HCT116 (cell line): Measurements from ENCODE around the gene CACNG5. TPM values are rescaled to one million over a fixed set of nuclear protein-coding genes. Genes with fewer than 3 reads are reported as not detected.
"Not testable (repeated sequence)": the region's sequence is repeated elsewhere in the genome, so short reads cannot be mapped to it uniquely, and the experiment has no call there.

Experiments
- ATAC-seq: fragments of 200-7000 bp; cut with Tn5 transposase; 2 replicates; pipeline ENCODE4 v1.9.1; 2020; ENCODE audit warnings: mild to moderate bottlenecking, moderate library complexity
- BruUV-seq: library from RNA; stranded (reverse); fragments of 400-500 nt; replicated peaks from 2 replicates; lab custom pipeline; 2021; lab: Mats Ljungman, UMichigan
- CTCF ChIA-PET: fragments of 300-600 bp; sonication (Branson Sonifier 250); formaldehyde crosslinking; loops from one replicate; lab custom pipeline; 2021; ENCODE audit warnings: antibody characterized with exemption; lab: Charles Lee
- POLR2A ChIA-PET: fragments of 300-600, 350-600 bp; sonication (Branson Sonifier 250); formaldehyde crosslinking; loops from one replicate; lab custom pipeline; 2021; ENCODE audit warnings: antibody characterized with exemption; lab: Charles Lee
- RAD21 ChIA-PET, 2 experiments: fragments of 300-600 bp; sonication (Branson Sonifier 250); formaldehyde crosslinking; loops; one replicate each; lab custom pipeline; 2023; ENCODE audit warnings: low total read pairs in 2 of 2; ENCODE audit not compliant: uncharacterized antibody in 2 of 2, unreplicated experiment in 2 of 2, low non-redundant PET in 1 of 2; lab: Charles Lee
- DNase-seq: peaks from one replicate; pipeline ENCODE4 v3.0.0-alpha.2; 2010; ENCODE audit warnings: low read depth, low spot score
- H2AFZ ChIP-seq: fragments of 200-600 bp; shearing (Covaris generic), sonication (generic); 2 replicates; pipeline ENCODE4 v1.6.1; 2017; ENCODE audit warnings: low read depth, mixed run types, mixed read lengths, antibody characterized with exemption, low read length; ENCODE audit not compliant: poor library complexity, severe bottlenecking
- H3K27ac ChIP-seq: 2 replicates; pipeline ENCODE4 v1.5.1; 2012; ENCODE audit warnings: low read depth, low read length
- H3K27me3 ChIP-seq: fragments of 200-600 bp; sonication (generic); 2 replicates; pipeline ENCODE4 v1.6.1; 2016; ENCODE audit warnings: mixed run types, low read length, mixed read lengths; ENCODE audit not compliant: insufficient read depth
- H3K36me3 ChIP-seq, 2 experiments: fragments of 200-500 bp in 1 of 2; fragments of 200-600 bp in 1 of 2; sonication (Bioruptor generic) in 1 of 2; sonication (generic) in 1 of 2; 2 replicates each; pipeline versions ENCODE4 v1.5.1 to v1.6.1; 2014 to 2016; ENCODE audit warnings: low read length in 2 of 2, inconsistent platforms in 1 of 2, mixed read lengths in 1 of 2, mixed run types in 1 of 2; ENCODE audit not compliant: insufficient read depth in 2 of 2, control insufficient read depth in 1 of 2
- H3K4me1 ChIP-seq, 2 experiments: fragments of 200-600 bp in 1 of 2; sonication (generic) in 1 of 2; 2 replicates each; pipeline versions ENCODE4 v1.5.1 to v1.6.1; 2012 to 2017; ENCODE audit warnings: low read length in 2 of 2, inconsistent platforms in 1 of 2, mild to moderate bottlenecking in 1 of 2, mixed read lengths in 1 of 2, mixed run types in 1 of 2, moderate library complexity in 1 of 2; ENCODE audit not compliant: insufficient read depth in 2 of 2, control insufficient read depth in 1 of 2
- H3K4me2 ChIP-seq: fragments of 200-600 bp; sonication (generic); 2 replicates; pipeline ENCODE4 v1.6.1; 2017; ENCODE audit warnings: mixed run types, low read length, mixed read lengths
- H3K4me3 ChIP-seq, 2 experiments: fragments of 200-600 bp in 1 of 2; sonication (generic) in 1 of 2; replicated peaks in 1 of 2; 2 replicates each; pipeline ENCODE4 v1.5.1; 2011 to 2016; ENCODE audit warnings: low read length in 2 of 2, control low read depth in 1 of 2, low read depth in 1 of 2, mild to moderate bottlenecking in 1 of 2, mixed read lengths in 1 of 2, mixed run types in 1 of 2
- H3K79me2 ChIP-seq: fragments of 200-600 bp; sonication (generic); 2 replicates; pipeline ENCODE4 v1.6.1; 2017; ENCODE audit warnings: mild to moderate bottlenecking, mixed run types, low read length, moderate library complexity, mixed read lengths; ENCODE audit not compliant: insufficient read depth
- H3K9ac ChIP-seq: fragments of 200-600 bp; sonication (generic); 2 replicates; pipeline ENCODE4 v1.6.1; 2016; ENCODE audit warnings: low read length, mixed read lengths
- H3K9me2 ChIP-seq: fragments of 200-600 bp; sonication (generic), shearing (Covaris generic); 2 replicates; pipeline ENCODE4 v1.6.1; 2017; ENCODE audit warnings: mixed run types, mild to moderate bottlenecking, moderate library complexity; ENCODE audit not compliant: insufficient read depth
- H3K9me3 ChIP-seq, 2 experiments: fragments of 200-500 bp in 1 of 2; fragments of 200-600 bp in 1 of 2; sonication (Bioruptor generic) in 1 of 2; sonication (generic) in 1 of 2; 2 replicates each; pipeline ENCODE4 v1.6.1; 2014 to 2017; ENCODE audit warnings: low read length in 2 of 2, mixed read lengths in 2 of 2, inconsistent platforms in 1 of 2, low read depth in 1 of 2, mild to moderate bottlenecking in 1 of 2, mixed run types in 1 of 2, moderate library complexity in 1 of 2; ENCODE audit not compliant: control insufficient read depth in 1 of 2, insufficient read depth in 1 of 2
- H4K20me1 ChIP-seq: fragments of 200-600 bp; sonication (generic), shearing (Covaris generic); 2 replicates; pipeline ENCODE4 v1.6.1; 2017; ENCODE audit warnings: mixed run types, mild to moderate bottlenecking, moderate library complexity; ENCODE audit not compliant: insufficient read depth
- CEBPB ChIP-seq: IDR thresholded peaks from 2 replicates; pipeline ENCODE4 v1.6.1; 2012; ENCODE audit warnings: low read depth
- CTCF ChIP-seq, 3 experiments: fragments of 200-600 bp in 1 of 3; sonication (generic) in 1 of 3; IDR thresholded peaks in 2 of 3; conservative IDR thresholded peaks in 1 of 3; 2 replicates each; pipeline ENCODE4 v1.5.1; 2012 to 2017; ENCODE audit warnings: low read depth in 2 of 3, low read length in 2 of 3, antibody characterized with exemption in 1 of 3, borderline replicate concordance in 1 of 3, control low read depth in 1 of 3, mild to moderate bottlenecking in 1 of 3, mixed read lengths in 1 of 3, mixed run types in 1 of 3, moderate library complexity in 1 of 3; ENCODE audit not compliant: insufficient read depth in 1 of 3
- EZH2 ChIP-seq: fragments of 200-600 bp; sonication (generic); IDR thresholded peaks from 2 replicates; pipeline ENCODE4 v1.6.1; 2017; ENCODE audit warnings: antibody characterized with exemption, mixed run types
- EZH2phosphoT487 ChIP-seq: fragments of 200-600 bp; IDR thresholded peaks from 2 replicates; pipeline ENCODE4 v1.6.1; 2018; ENCODE audit warnings: antibody characterized with exemption, borderline replicate concordance
- FOSL1 ChIP-seq: IDR thresholded peaks from 2 replicates; pipeline ENCODE4 v1.6.1; 2012; ENCODE audit warnings: low read depth
- MAX ChIP-seq: IDR thresholded peaks from 2 replicates; pipeline ENCODE4 v1.6.1; 2012
- POLR2A ChIP-seq: IDR thresholded peaks from 2 replicates; pipeline ENCODE4 v1.7.0; 2011; ENCODE audit warnings: borderline replicate concordance; ENCODE audit not compliant: insufficient read depth, insufficient read length; ENCODE audit errors: extremely low read depth
- POLR2AphosphoS5 ChIP-seq: IDR thresholded peaks from 2 replicates; pipeline ENCODE4 v1.6.1; 2011; ENCODE audit warnings: mild to moderate bottlenecking, low read depth, low read length, moderate library complexity
- RAD21 ChIP-seq: IDR thresholded peaks from 2 replicates; pipeline ENCODE4 v1.6.1; 2012; ENCODE audit warnings: low read depth, mild to moderate bottlenecking
- REST ChIP-seq: IDR thresholded peaks from 2 replicates; pipeline ENCODE4 v1.6.1; 2012; ENCODE audit warnings: low read depth
- SRF ChIP-seq: IDR thresholded peaks from 2 replicates; pipeline ENCODE4 v1.6.1; 2012; ENCODE audit warnings: low read depth
- YY1 ChIP-seq: IDR thresholded peaks from 2 replicates; pipeline ENCODE4 v1.6.1; 2011; ENCODE audit warnings: low read length, low read depth, moderate library complexity, mild to moderate bottlenecking; ENCODE audit not compliant: insufficient replicate concordance; ENCODE audit errors: extremely low read depth
- ZNF274 ChIP-seq: fragments of 200-500 bp; sonication (Bioruptor generic); IDR thresholded peaks from 2 replicates; pipeline ENCODE4 v1.6.1; 2014; ENCODE audit warnings: mild to moderate bottlenecking, low read depth, low read length, inconsistent platforms
- intact Hi-C: fragments of 100-400 bp; cut with micrococcal nuclease; formaldehyde crosslinking; loops from 2 replicates; pipeline ENCODE4 v1.10.0; 2022
- total RNA-seq: library from RNA; stranded (reverse); gene quantifications from one replicate; pipeline ENCODE4 v1.2.1, GENCODE V29; 2021; ENCODE audit not compliant: unreplicated experiment

Gene CACNG5
- total RNA-seq, 1 experiment from 2014 or later = not detected

GRCh38 chr17:66900126-66901010 is 65.5 kb downstream of the CACNG5 start:
- peak; percentile 28 for DNase-seq
- no peaks in the 10 kb centered on the region for H3K9me3 ChIP-seq
- no peaks in the 10 kb centered on the region for H4K20me1 ChIP-seq
- intact Hi-C loops = loop anchor here (1.0 kb wide), 2 partner anchors 172 to 185 kb away; no protein-coding TSS in a partner anchor
- POLR2A ChIA-PET = no interaction called here
- no peak overlapping the region for H3K9ac ChIP-seq
- ATAC-seq = peak; percentile 76
- H3K27ac ChIP-seq = no peak overlapping the region
- no peak overlapping the region for H3K4me3 ChIP-seq
- no TSS peak for BruUV-seq
- CTCF ChIA-PET = interaction anchor here (0.7 to 1.6 kb wide), 15 partner anchors 8 to 1668 kb away, joined by 3 to 22 read pairs (median 4); no protein-coding TSS in a partner anchor
- H3K27me3 ChIP-seq = no peaks in the 10 kb centered on the region
- no peaks in the 10 kb centered on the region for H3K36me3 ChIP-seq
- RAD21 ChIA-PET = interaction anchor here (0.6 to 0.9 kb wide), 3 partner anchors 173 to 600 kb away, joined by 3 read pairs; no protein-coding TSS in a partner anchor
- peaks cover 0 to 3% of the 10 kb centered on the region in 2 experiments; a peak in 1 of 4 replicates for H3K4me1 ChIP-seq
- H3K4me2 ChIP-seq = no peak overlapping the region
- peak; percentile 38 to 82 (median 73); a peak in 5 of 6 replicates for TF ChIP-seq CTCF (IDR thresholded peaks at IDR 0.05 in 2 of 3, conservative IDR thresholded peaks at IDR 0.05 in 1 of 3; ENCODE audit: borderline replicate concordance in 1 of 3, insufficient read depth in 1 of 3, low read depth in 2 of 3, low read length in 2 of 3)
- TF ChIP-seq REST = no peak
- TF ChIP-seq EZH2phosphoT487 = no peak
- peak; percentile 69 for TF ChIP-seq RAD21
- no peak for TF ChIP-seq ZNF274
- TF ChIP-seq SRF = no peak
- TF ChIP-seq CEBPB = no peak
- no peak for TF ChIP-seq YY1
- no peak for TF ChIP-seq MAX
- TF ChIP-seq EZH2 = no peak
- TF ChIP-seq POLR2AphosphoS5 = no peak
- no peak for TF ChIP-seq POLR2A
- TF ChIP-seq FOSL1 = no peak
- TF ChIP-seq, all 23 proteins: peak for 2
- H2AFZ ChIP-seq = no peak overlapping the region
- H3K79me2 ChIP-seq = no peaks in the 10 kb centered on the region
- no peaks in the 10 kb centered on the region for H3K9me2 ChIP-seq

- ATAC-seq, H3K9me3 ChIP-seq, H3K36me3 ChIP-seq, H3K9ac ChIP-seq, H2AFZ ChIP-seq, H4K20me1 ChIP-seq, POLR2A ChIA-PET, H3K79me2 ChIP-seq, DNase-seq, intact Hi-C loops, H3K9me2 ChIP-seq, H3K27me3 ChIP-seq, H3K4me2 ChIP-seq, H3K4me3 ChIP-seq, H3K27ac ChIP-seq, RAD21 ChIA-PET, H3K4me1 ChIP-seq, BruUV-seq: not testable (repeated sequence)
- CTCF ChIA-PET = interaction anchor here (1.4 kb wide), 1 partner anchor 175 kb away, joined by 4 read pairs; no protein-coding TSS in a partner anchor
These were observed 68.4 kb downstream of the CACNG5 start for GRCh38 chr17:66903296-66903695.
